Measurements from ENCODE around the gene PTH1R. TPM values are rescaled to one million over a fixed set of nuclear protein-coding genes. Genes with fewer than 3 reads are reported as not detected.

The PTH1R gene
- polyA plus RNA-seq, 2 of the 4 experiments (the other 2 are of a cell fraction), result 0.45 to 0.53 TPM

DNA sequence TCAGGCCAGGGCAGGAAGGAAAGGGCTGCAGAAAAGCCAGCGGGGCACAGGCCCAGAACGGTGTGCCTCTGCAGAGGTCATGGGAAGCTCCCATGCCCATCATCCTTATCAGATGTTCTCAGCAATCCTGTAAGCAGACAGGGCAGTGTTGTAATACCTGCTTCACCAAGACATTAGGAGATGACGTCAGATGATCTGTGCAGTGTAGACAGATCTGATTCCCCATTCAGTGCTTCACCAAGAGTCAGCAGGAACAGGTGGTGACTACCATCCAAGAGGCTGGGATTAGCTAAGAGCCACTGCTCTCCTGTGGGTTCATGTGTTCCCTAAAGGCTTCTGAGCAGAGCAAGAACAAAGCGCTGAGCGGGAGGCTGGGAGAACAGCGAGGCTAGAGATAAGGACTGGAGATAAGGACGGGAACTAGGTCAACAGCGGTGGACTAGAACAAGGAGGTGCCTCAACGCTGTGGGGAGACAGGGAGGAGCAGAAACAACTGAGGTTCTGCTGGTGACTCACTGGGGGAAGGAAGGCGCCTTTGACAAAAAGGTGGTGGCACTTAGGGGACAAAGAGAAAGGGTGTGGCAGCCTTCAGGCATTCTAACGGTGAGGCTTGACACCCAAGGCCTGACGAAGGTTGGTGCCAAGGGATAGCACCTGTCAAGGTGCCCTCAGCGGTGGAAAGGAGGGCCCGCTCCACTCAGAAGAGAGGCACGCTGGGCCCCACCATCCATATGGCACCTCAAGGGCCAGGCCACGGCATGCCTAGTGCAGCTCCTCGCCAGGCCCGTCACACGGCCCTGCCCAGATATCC lies 70.7 kb downstream of the PTH1R start (continued):
- TF ChIP-seq JUN (IDR thresholded peaks at IDR 0.05), result peak; percentile 26 to 65; a peak in 4 of 5 replicates
- peak in 1 of 2 experiments; percentile 48; a peak in 2 of 5 replicates for TF ChIP-seq EP300 (IDR thresholded peaks at IDR 0.05)
- TF ChIP-seq TP53 (CRISPR knock-in tag; IDR thresholded peaks at IDR 0.05), result no peak
- TF ChIP-seq, protein P1, sequence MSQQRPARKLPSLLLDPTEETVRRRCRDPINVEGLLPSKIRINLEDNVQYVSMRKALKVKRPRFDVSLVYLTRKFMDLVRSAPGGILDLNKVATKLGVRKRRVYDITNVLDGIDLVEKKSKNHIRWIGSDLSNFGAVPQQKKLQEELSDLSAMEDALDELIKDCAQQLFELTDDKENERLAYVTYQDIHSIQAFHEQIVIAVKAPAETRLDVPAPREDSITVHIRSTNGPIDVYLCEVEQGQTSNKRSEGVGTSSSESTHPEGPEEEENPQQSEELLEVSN (IDR thresholded peaks at IDR 0.05; ENCODE audit: borderline replicate concordance, low read depth), result 0 out of 2 replicates have a peak, but pooled peaks have one; percentile 27
- TF ChIP-seq HDAC2 (IDR thresholded peaks at IDR 0.05), result no peak
- no peak for TF ChIP-seq MYC (IDR thresholded peaks at IDR 0.05; ENCODE audit: borderline replicate concordance, low read length)
- TF ChIP-seq, protein P2, sequence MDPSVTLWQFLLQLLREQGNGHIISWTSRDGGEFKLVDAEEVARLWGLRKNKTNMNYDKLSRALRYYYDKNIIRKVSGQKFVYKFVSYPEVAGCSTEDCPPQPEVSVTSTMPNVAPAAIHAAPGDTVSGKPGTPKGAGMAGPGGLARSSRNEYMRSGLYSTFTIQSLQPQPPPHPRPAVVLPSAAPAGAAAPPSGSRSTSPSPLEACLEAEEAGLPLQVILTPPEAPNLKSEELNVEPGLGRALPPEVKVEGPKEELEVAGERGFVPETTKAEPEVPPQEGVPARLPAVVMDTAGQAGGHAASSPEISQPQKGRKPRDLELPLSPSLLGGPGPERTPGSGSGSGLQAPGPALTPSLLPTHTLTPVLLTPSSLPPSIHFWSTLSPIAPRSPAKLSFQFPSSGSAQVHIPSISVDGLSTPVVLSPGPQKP (IDR thresholded peaks at IDR 0.05; ENCODE audit: low read depth, low read length), result no peak
- TF ChIP-seq FOSB (CRISPR knock-in tag; IDR thresholded peaks at IDR 0.05), result no peak
- no peak for TF ChIP-seq NR3C1 (IDR thresholded peaks at IDR 0.05)
- TF ChIP-seq TFCP2L1 (CRISPR knock-in tag; IDR thresholded peaks at IDR 0.05), result no peak

GRCh38 chr3:46948830-46949671 lies 71.5 kb downstream of the PTH1R start:
- ChIA-PET POLR2A (interaction anchor here (0.6 to 1.8 kb wide), 3 partner anchors 13 to 1054 kb away, joined by 4 to 8 read pairs (median 4); partner anchors contain the start of gene NBEAL2), CTCF (interaction anchor here (0.7 to 3.9 kb wide), 4 partner anchors 14 to 335 kb away, joined by 3 to 27 read pairs (median 4); no protein-coding TSS in a partner anchor)
- ATAC-seq (peak in 1 of 2 experiments; percentile 56; a peak in 3 of 6 replicates), DNase-seq (ENCODE audit: low read depth in 1 of 2, low spot score in 1 of 2) (peak in 1 of 2 experiments; percentile 65), FAIRE-seq (no peak)
- Histone ChIP-seq H3K9me3 (no peaks in the 10 kb centered on the region), H3K4me2 (peak overlapping the region; percentile 87), H3K4me1 (peaks cover 86% of the 10 kb centered on the region), H3K4me3 (no peak overlapping the region), H3K27ac (peak overlapping the region; percentile 90 to 97)
- WGBS (ENCODE audit: missing lambda C conversion rate), result 20% methylated on average over 6 of the region's 6 CpGs
- TF ChIP-seq RNF2 (IDR thresholded peaks at IDR 0.05; ENCODE audit: borderline replicate concordance, low read depth) (no peak), GATA3 (IDR thresholded peaks at IDR 0.05; ENCODE audit: borderline replicate concordance) (peak; percentile 18; the same call in 1 of the 2 replicates), TFCP2L1 (CRISPR knock-in tag; IDR thresholded peaks at IDR 0.05) (no peak), SREBF2 (IDR thresholded peaks at IDR 0.05) (no peak), MYC (IDR thresholded peaks at IDR 0.05; ENCODE audit: borderline replicate concordance, low read length) (no peak), JUN (IDR thresholded peaks at IDR 0.05) (no peak)
- TF ChIP-seq, protein P3, sequence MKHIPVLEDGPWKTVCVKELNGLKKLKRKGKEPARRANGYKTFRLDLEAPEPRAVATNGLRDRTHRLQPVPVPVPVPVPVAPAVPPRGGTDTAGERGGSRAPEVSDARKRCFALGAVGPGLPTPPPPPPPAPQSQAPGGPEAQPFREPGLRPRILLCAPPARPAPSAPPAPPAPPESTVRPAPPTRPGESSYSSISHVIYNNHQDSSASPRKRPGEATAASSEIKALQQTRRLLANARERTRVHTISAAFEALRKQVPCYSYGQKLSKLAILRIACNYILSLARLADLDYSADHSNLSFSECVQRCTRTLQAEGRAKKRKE (CRISPR knock-in tag; IDR thresholded peaks at IDR 0.05; ENCODE audit: low read depth), result no peak

GRCh38 chr3:46950177-46950576 lies 72.7 kb downstream of the PTH1R start:
- Histone ChIP-seq H3K9me3 (no peaks in the 10 kb centered on the region), H3K27ac (peak overlapping the region; percentile 90 to 97), H3K4me1 (peaks cover 78% of the 10 kb centered on the region), H3K4me2 (peak overlapping the region; percentile 87; the same call in 2 of the 3 replicates), H3K4me3 (no peak overlapping the region)
- no peak for TF ChIP-seq ZC3H11A (IDR thresholded peaks at IDR 0.05)
- TF ChIP-seq, protein P2 (IDR thresholded peaks at IDR 0.05; ENCODE audit: low read depth, low read length), result no peak
- TF ChIP-seq RNF2 (IDR thresholded peaks at IDR 0.05; ENCODE audit: borderline replicate concordance, low read depth), result no peak
- TF ChIP-seq MAFK (IDR thresholded peaks at IDR 0.05; ENCODE audit: partially characterized antibody), result no peak
- ChIA-PET CTCF (interaction anchor here (0.8 to 3.9 kb wide), 2 partner anchors 15 to 27 kb away, joined by 3 to 27 read pairs; no protein-coding TSS in a partner anchor), POLR2A (no interaction called here)
- WGBS (ENCODE audit: missing lambda C conversion rate), result 98% methylated on average over 2 of the region's 2 CpGs
- FAIRE-seq, result no peak
- no peak for DNase-seq (ENCODE audit: low read depth in 1 of 2, low spot score in 1 of 2)
- no peak for ATAC-seq
